Sigmoid colon (tissue), 4 donors: ENCODE data around the gene PDE4D.

Experiments used
- EP300 ChIP-seq, 4 donors: sonication (generic); formaldehyde crosslinking; IDR thresholded peaks; one replicate each; pipeline ENCODE4 v1.6.1; 2017; ENCODE audit warnings: antibody characterized with exemption in 4 of 4
- POLR2A ChIP-seq, 2 donors: fragments of 450-650 bp; IDR thresholded peaks; one replicate each; pipeline ENCODE4 v1.6.1; 2016; ENCODE audit warnings: antibody characterized with exemption in 2 of 2, mild to moderate bottlenecking in 2 of 2, moderate library complexity in 2 of 2
- TF ChIP-seq, protein P1 (sequence below), 4 experiments: fragments of 450-650 bp in 3 of 4; fragments of 200-600 bp in 1 of 4; IDR thresholded peaks; one replicate each; pipeline ENCODE4 v1.5.1; 2016 to 2019; ENCODE audit warnings: antibody characterized with exemption in 4 of 4, mild to moderate bottlenecking in 3 of 4, moderate library complexity in 2 of 4

DNA sequence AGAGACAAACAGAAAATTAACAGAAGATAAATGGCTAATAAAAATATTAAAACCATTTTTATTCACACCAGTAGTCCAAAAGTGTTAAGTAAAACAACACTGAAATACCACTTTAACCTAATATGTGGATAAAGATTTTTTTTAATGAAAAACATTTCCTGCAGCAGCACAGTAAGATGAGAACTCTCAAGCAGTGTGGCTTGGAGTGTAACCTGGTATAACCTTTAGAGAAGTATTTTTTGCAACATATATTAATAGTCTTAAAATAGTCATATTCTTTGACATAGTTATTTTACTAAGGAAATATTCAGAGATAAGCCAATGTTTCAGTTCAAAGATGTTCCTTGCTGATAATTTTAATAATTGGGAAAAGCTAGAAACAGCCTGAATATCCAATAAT lies 644.4 kb downstream of the PDE4D start:
- TF ChIP-seq, protein P1, sequence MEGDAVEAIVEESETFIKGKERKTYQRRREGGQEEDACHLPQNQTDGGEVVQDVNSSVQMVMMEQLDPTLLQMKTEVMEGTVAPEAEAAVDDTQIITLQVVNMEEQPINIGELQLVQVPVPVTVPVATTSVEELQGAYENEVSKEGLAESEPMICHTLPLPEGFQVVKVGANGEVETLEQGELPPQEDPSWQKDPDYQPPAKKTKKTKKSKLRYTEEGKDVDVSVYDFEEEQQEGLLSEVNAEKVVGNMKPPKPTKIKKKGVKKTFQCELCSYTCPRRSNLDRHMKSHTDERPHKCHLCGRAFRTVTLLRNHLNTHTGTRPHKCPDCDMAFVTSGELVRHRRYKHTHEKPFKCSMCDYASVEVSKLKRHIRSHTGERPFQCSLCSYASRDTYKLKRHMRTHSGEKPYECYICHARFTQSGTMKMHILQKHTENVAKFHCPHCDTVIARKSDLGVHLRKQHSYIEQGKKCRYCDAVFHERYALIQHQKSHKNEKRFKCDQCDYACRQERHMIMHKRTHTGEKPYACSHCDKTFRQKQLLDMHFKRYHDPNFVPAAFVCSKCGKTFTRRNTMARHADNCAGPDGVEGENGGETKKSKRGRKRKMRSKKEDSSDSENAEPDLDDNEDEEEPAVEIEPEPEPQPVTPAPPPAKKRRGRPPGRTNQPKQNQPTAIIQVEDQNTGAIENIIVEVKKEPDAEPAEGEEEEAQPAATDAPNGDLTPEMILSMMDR (IDR thresholded peaks at IDR 0.05), result no peak
- TF ChIP-seq EP300 (IDR thresholded peaks at IDR 0.05) (no peak), POLR2A (IDR thresholded peaks at IDR 0.05) (no peak)
